ENCODE results near the gene GALE.

DNA sequence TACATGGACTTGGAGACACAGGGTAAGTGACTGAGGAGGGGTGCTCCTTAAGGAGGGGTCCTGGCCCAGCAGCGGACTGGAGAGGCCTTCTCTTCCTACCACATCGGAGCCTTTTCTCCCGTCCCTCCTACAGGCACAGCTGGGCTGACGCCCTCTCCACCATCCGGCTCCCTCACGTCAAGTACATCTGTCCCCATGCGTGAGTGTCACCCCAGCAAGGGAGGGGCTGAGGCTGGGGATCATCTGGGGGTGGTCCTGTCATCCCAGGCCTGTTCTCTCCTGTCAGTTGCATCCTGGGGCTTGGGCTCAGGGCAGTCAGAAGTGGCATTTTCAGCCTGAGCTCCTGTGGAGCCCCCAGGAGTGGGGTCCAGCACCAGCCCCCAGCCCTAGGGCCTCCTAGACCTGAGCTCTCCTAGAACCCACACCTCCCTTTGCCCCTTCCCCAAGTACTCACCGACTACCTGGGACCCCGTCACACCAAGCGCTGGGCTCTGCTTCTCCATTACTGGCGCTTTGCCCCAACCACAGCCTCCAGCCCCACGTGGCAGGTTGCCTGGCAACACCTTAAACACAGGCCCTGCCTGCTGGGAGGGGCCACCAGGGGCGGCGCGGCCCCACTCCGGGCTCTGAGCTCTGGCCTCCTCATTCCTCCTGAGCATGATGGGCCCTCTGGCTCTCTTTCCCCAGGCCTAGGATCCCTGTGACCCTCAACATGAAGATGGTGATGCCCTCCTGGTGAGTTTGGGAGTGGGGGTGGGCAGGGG lies 7.4 kb downstream of the GALE start:
- no peak for TF ChIP-seq ZNF274 (IDR thresholded peaks at IDR 0.05; ENCODE audit: low read depth, low read length)
- no peak for TF ChIP-seq SUZ12 (IDR thresholded peaks at IDR 0.05; ENCODE audit: extremely low read depth, insufficient read depth, insufficient read length)

All from NT2/D1 (cell line).